ENCODE measurements around the gene LEMD2.
A peak's percentile ranks its signal among the peaks of the same experiment; 100 is the strongest.

Gene LEMD2

GRCh38 chr6:33782561-33782960 lies 6.4 kb downstream of the LEMD2 start:
- TF ChIP-seq CTCF (IDR thresholded peaks at IDR 0.05; ENCODE audit: low read depth, low read length, missing control alignments) = no peak
- Histone ChIP-seq H3K27me3 (replicated peaks) (no peaks in the 10 kb centered on the region), H3K27ac (no peak overlapping the region), H3K36me3 (replicated peaks) (peaks cover 58% of the 10 kb centered on the region), H3K4me3 (ENCODE audit: low read depth, low read length) (no peak overlapping the region)
- no peak for DNase-seq
- in situ Hi-C loops (cut with HindIII; ENCODE audit: low pct_ligation_motif_present, low sequenced_read_pairs) = no loop called here

GRCh38 chr6:33781131-33781975 lies 7.6 kb downstream of the LEMD2 start:
- in situ Hi-C loops (cut with HindIII; ENCODE audit: low pct_ligation_motif_present, low sequenced_read_pairs) = no loop called here
- H3K27me3 ChIP-seq (replicated peaks) = no peaks in the 10 kb centered on the region

DNA sequence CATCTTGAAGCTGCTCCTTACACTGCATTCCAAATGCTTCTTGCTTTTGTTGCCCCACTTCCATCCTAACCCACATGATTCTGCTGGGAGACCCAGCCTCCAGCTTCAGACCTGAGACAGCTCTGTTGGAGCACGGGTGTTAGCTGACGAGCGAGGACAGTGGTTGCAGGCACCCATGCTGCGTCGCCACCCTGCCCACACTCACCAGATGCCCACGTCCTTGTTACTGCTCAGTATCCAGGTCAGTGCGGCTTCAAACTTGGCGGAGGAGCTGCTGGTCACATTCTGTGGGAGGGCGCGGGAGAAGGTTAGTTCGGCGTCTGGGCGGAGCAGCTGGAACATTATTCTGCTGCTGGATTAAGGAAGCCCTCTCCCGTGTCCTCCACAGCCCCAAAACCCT lies 9.0 kb downstream of the LEMD2 start:
- H3K36me3 ChIP-seq (replicated peaks) = peaks cover 85% of the 10 kb centered on the region

More at GRCh38 chr6:33781131-33781975, 7.6 kb downstream of the LEMD2 start:
- H3K27ac ChIP-seq = peak overlapping the region; percentile 24
- TF ChIP-seq CTCF (IDR thresholded peaks at IDR 0.05; ENCODE audit: low read depth, low read length, missing control alignments) = no peak
- peaks cover 70% of the 10 kb centered on the region for H3K36me3 ChIP-seq (replicated peaks)
- DNase-seq = peak; percentile 46
- no peak overlapping the region for H3K4me3 ChIP-seq (ENCODE audit: low read depth, low read length)

GRCh38 chr6:33779290-33779689 lies 9.6 kb downstream of the LEMD2 start:
- in situ Hi-C loops (cut with HindIII; ENCODE audit: low pct_ligation_motif_present, low sequenced_read_pairs) = no loop called here
- Histone ChIP-seq H3K36me3 (replicated peaks) (peaks cover 85% of the 10 kb centered on the region), H3K4me3 (ENCODE audit: low read depth, low read length) (no peak overlapping the region), H3K27me3 (replicated peaks) (no peaks in the 10 kb centered on the region), H3K27ac (no peak overlapping the region)
- DNase-seq = no peak
- peak; percentile 37 for TF ChIP-seq CTCF (IDR thresholded peaks at IDR 0.05; ENCODE audit: low read depth, low read length, missing control alignments)

More for the DNA sequence above, 9.0 kb downstream of the LEMD2 start:
- Histone ChIP-seq H3K27ac (no peak overlapping the region), H3K4me3 (ENCODE audit: low read depth, low read length) (no peak overlapping the region), H3K27me3 (replicated peaks) (no peaks in the 10 kb centered on the region)
- DNase-seq = no peak
- in situ Hi-C loops (cut with HindIII; ENCODE audit: low pct_ligation_motif_present, low sequenced_read_pairs) = no loop called here
- no peak for TF ChIP-seq CTCF (IDR thresholded peaks at IDR 0.05; ENCODE audit: low read depth, low read length, missing control alignments)

- no peak overlapping the region for H3K27ac ChIP-seq
- no peak overlapping the region for H3K4me3 ChIP-seq (ENCODE audit: low read depth, low read length)
- no peaks in the 10 kb centered on the region for H3K27me3 ChIP-seq (replicated peaks)
- in situ Hi-C loops (cut with HindIII; ENCODE audit: low pct_ligation_motif_present, low sequenced_read_pairs) = no loop called here
- DNase-seq = no peak
- no peak for TF ChIP-seq CTCF (IDR thresholded peaks at IDR 0.05; ENCODE audit: low read depth, low read length, missing control alignments)
- peaks cover 80% of the 10 kb centered on the region for H3K36me3 ChIP-seq (replicated peaks)
These were observed 10.3 kb downstream of the LEMD2 start for GRCh38 chr6:33778444-33779121.

Measured in brain microvascular endothelial cell (primary cell).